Thyroid gland (tissue), 4 donors: ENCODE results near the gene BOK.

Source experiments
- CTCF ChIP-seq, 6 experiments: fragments of 200-600 bp in 3 of 6; fragments of 450-650 bp in 3 of 6; sonication (generic) in 3 of 6; IDR thresholded peaks; one replicate each; pipeline ENCODE4 v1.5.1; 2016 to 2019; ENCODE audit warnings: antibody characterized with exemption in 6 of 6, mild to moderate bottlenecking in 2 of 6, inconsistent platforms in 1 of 6, moderate library complexity in 1 of 6
- POLR2A ChIP-seq, 2 donors: fragments of 450-650 bp; IDR thresholded peaks; one replicate each; pipeline ENCODE4 v1.6.1; 2017; ENCODE audit warnings: antibody characterized with exemption in 2 of 2, mild to moderate bottlenecking in 2 of 2, moderate library complexity in 1 of 2

GRCh38 chr2:241547781-241548450 is 10.6 kb upstream of the BOK start:
- TF ChIP-seq CTCF (IDR thresholded peaks at IDR 0.05) (no peak), POLR2A (IDR thresholded peaks at IDR 0.05) (no peak)
